Skin of body (tissue), 2 donors: ENCODE results near the gene PITPNB. TPM values are rescaled to one million over a fixed set of nuclear protein-coding genes. Genes with fewer than 3 reads are reported as not detected.
A peak's percentile ranks its signal among the peaks of the same experiment; 100 is the strongest.

Experiments
- DNase-seq: peaks from one replicate; lab custom pipeline; 2025; lab: John Stamatoyannopoulos, UW
- total RNA-seq: library from RNA; depleted of rRNA; stranded (reverse); fragments of >200 nt; gene quantifications from one replicate; pipeline ENCODE4 v1.2.3, GENCODE V29; 2014

The PITPNB gene
- total RNA-seq, 1 donor from 2014 or later: 60.3 TPM

DNA sequence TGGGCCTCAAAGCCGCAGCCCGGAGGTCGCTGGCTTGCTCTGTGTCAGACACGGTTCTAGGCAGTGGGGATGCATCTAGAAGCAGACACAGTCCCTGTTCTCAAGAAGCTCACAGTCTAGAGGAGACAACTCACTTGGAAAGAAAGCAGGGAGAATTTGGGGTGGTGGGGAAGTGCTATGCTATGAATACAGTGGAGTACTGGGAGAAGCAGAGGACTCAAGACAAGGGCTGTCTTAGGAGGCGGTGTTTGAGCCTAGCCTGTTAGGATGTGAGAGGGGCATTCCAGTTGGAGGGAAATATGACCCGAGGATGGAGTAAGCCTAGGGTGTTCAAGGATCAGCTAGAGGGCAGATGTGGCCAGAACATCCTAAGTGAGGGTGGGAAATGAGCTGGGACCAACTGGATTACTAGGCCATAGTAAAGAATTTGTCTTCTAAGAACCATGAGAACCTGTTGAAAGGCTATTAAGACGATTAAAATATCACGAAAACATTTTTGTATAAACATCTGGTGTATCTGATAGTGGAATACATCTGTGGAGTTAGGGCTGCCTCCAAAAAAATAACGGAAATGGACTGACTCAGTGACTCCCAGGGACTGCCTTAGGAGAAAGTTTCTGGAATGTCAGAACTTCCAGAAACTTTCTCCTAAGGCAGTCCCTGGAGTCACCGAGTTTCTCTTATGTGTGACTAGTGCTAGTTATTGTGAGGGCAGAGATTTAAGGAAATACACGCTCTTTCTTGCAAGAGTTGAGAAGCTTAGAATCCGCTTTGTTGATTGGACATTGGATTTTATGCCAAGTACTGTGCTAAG is 1.1 kb upstream of the PITPNB start:
- peak; percentile 82 for DNase-seq

DNA sequence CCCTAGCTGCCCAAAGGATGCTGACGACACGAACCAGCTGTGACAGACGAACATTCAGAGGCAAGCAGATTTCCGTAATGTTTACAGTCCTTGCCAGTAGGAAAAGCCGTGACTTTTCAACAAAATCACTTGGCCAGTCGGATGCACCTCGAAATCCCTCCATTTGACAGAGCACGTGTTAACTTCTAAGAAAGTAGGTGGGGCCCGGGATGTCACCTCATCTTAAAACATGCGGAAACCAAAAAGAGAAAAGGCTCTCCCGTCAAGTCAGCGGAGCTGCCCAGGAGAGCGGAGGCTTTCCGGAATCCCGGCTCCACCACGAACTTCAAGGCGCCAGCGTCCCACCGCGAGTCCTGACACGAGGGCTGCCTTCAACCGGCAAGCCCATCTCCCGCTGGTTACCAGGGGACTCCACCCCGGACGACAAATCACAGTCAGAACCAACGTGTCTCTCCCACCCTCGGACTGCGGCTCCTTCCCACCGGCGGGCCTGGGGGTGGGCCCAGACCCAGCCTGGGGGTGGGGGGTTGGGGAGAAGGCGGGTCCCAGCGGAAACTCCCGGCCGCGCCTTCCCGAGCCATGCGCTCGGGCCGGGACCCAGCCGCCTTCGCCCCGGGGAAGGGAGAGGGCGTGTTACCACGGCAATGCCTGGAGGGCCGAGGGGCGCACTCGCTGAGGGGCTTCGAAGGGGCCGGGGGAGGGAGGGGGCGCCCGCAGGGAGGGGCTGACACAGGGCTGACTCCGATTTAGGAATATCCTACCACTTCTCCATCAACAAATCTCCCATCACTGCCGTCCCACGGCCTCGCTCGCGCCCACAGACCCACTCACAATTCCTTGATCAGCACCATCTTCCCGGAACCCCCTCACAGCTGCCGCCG is 475 bp downstream of the PITPNB start:
- DNase-seq: peak; percentile 43

DNA sequence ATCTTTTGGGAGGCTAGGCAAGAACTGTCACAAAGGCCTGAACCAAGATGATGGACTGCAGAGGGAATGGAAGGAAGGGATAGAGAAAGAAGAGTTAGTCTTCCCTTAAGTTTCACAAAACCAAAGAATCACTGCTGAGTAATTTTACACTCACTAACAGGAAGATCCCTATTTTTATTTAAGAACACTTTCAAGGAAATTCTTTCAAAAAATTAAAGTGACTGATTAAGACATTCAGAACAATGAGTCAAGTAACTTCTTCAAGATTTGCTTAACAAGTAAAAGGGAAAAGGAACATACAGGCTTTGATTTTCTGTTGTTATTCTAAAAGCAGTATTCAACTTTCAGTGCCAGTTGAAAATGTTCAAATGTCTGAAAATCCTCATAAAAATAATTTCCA is 3.1 kb downstream of the PITPNB start:
- DNase-seq: no peak

DNA sequence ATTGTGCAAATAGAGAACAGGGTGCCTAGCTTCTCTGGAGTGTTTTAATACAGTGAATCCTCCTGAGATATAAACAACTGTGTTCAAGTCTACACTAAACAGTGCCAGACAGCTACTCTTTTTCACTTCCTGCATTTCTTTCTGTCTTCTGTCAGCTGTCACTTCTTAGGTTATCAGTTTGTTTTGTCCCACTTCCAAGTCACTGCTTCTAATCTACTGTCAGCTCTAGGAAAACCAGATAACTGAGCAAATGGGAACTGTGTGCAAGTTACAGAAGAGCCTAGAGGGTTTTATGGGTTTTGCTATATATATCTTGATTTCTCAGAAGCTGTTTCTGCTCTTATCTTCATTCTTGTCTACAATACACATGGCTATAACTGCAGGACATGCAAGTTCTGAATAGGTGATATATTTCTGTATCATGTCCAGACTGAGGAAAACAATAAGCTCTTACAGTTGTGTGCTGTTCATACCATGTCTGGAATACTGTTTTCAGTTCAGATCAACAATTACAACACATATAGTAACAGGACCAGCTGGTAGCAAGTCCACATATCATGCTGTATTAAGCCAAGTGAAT is 5.8 kb downstream of the PITPNB start:
- no peak for DNase-seq

DNA sequence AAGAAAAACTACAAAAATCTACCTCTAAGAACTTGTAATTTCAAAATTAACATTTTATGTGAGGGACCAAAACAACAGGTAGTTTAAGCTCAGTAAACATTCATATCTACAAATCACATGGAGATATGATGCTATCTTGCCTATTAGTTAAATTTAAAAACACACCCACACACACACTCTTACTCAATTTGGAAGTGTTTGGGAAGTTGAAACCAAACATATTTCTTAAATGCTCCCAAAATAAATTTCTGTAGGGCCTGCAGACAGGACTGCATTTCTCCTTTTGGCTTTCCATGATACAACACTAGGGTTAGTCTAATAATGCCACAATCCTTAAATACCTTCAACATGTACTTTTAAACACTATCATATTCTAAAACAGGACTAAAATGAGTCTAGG is 7.0 kb downstream of the PITPNB start:
- no peak for DNase-seq

DNA sequence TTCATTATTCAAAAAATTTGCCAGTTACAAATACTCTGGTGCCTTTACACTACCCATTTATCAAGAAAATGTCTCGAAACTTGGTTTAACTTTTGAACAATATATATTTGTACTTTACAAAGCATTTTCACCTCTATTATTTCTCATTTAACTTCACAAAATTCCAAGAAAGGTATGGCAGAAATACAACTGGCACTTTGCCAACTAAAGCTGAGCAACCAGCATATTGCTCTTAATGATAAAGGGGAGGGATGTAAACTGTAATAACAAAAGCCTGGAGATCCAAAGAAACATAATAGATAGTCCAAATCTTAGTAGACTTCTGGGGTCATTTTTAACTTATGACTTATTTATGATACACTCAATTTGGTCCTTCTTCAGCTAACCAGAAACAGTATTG is 7.7 kb downstream of the PITPNB start:
- no peak for DNase-seq

DNA sequence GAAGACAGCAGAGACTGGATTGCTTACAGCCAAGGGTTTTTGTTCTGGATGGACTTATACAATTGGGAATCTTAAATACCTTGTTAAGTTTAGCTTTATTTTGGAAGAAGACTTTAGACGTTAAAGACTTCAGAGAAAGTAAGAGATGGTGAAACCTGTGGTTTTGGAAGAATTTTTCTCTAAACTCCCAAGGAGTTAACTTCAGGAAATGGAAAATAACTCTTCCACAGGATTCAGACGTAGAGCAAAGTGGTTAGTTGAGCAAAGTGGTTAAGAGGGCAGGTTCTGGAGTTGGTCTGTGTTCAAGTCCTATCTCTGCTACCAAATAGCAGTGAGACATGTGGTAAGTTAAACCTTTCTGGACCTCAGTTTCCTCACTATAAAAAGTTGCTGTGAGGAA is 12.8 kb downstream of the PITPNB start:
- DNase-seq: no peak

DNA sequence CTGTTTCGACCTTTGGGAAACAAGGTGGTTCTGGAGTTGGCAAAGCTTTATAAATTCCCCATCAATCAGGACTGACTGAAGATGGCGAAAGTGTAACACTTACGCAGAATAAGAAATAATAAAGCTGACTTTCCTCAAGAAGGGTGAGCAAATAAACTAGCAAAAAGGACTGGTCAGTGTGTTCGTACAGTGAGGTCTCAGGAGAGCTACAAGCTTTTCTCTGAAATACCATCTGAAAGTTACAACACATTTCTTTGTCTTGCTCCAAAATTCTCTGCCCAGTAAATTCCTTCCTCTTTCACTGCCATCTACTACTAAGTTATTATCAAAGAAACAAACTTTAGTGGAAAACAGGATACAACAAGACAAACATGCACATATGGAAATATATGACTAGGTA is 13.4 kb downstream of the PITPNB start:
- no peak for DNase-seq

DNA sequence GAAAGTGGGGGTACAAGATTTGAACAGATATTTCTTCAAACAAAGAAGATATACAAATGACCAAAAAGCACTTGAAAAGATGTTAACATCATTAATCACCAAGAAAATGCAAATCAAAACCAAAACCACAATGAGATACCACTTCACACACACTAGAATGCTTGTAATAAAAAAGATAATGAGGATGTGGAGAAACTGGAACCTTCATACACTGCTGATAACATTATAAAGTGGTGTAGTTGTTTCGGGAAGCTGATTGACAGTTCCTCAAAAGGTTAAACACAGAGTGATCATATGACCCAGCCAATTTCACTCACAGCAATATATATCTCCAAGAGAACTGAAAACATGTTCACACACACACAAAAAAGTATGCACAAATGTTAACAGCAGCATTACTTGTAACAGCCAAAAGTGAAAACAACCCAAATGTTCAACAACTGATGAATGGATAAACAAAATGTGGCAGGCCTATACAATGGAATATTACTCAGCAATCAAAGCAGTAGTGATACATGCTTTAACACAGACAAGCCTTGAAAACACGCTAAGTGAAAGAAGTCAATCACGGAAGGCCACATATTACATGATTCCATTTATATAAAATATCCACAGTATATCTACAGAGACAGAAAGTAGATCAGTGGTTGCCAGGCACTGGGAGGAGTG is 15.1 kb downstream of the PITPNB start:
- no peak for DNase-seq

DNA sequence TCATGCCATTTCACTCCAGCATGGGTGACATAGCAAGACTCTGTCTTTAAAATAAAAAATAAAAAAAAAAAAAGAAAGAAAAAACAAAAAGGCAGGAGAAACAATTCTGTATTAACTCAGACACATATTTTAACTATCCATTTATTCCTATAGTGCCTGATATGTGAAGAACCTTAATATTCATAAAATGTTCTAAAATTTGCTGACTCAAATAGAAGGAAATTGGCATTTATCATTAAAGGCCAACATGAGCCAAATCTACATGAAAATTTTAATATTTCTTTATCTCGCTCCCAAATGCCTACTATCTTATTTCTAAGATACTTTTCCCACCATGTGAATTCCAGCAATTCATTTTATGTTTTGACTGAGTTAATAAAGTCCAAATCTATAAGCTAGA is 18.9 kb downstream of the PITPNB start:
- DNase-seq: no peak

DNA sequence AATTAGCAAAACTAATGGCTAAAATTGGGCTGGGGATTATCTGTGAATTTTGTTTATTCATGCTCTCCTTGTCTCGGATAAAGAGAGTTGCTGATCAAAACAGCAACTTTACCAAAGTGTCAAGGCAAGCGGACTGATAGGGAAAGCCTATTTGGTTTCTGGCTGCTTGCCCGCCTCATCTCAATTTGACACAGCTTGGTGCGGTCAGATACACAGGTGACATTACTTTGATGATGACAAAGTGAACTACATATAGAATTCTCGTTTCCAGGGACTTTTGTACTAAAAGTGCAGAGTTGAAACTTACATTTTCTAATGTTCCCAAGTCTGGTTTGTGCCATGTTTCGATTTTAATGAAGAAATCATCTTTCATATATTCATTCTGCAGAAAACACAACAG is 22.8 kb downstream of the PITPNB start:
- no peak for DNase-seq

DNA sequence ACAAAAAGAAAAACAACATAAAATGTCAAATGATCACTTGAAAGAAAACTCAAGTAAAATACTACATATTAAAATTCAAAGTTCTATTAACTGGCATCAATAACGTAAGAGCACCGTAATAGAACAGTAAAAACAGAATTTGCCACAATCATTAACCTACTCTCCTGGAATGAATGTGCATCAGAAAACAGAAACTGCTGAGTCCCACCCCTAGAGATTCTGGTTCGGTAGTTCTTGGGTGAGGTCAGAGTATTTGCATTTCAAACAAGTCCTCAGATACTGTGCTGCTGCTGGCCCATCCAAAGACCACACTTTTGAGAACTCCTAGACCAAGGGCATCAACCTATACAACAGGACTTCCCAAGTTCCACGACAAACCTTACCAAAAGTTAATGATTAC is 23.5 kb downstream of the PITPNB start:
- DNase-seq: no peak

DNA sequence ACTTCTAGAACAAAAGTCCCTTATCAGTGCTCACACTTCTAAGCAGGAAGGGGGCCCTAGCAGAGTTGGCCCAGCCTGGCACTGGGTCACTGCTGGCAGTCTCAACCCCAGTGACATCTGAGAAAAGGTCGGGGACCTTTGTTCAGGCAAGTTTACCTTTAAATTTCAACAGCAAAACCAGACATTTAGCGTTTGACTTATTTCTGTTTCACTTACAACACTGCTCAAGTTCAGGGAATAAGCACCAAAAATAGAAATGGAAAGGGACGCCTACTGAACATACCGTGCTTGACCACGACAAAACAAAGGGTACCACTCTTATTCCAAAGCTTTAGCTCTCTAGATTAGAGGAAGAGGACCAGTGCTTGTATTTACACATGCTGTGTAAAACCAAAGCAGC is 26.2 kb downstream of the PITPNB start:
- DNase-seq: no peak

DNA sequence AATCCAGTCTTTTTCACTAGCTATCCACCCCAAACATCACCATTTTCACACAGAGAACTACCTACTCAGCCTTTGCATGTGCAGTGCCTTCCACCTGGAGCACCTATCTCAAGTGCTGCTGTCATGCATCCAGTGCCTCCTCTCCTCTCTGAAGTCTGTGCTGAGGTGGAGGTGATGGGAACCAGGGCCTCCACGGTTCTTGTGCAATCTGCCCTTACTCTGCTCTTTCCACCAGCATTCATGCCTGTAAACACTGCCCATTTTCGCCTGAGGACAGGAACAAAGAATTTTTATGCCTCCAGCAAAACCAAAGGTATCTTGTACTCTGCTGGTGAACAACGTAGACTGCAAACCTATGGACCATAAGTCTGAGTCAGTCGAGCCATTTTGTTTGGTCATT is 27.0 kb downstream of the PITPNB start:
- no peak for DNase-seq

DNA sequence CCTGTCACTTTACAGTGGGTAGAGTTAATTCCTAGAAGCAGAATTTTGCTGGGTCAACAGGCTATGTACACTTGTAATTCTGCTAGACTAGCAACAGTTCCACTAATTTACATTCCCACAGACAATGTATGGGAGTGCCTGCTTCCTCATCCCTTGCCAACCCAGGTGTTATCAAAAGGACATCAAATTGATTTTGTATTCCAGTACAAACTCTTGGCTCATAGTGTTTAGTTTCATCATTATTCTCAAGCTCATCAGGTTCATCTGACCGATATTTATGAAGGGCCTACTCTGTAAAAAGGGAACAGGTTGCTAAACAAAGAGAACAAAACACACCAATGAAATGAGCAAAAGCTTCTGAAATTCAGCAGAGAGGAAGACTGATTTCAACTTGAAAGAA is 30.7 kb downstream of the PITPNB start:
- DNase-seq: no peak

DNA sequence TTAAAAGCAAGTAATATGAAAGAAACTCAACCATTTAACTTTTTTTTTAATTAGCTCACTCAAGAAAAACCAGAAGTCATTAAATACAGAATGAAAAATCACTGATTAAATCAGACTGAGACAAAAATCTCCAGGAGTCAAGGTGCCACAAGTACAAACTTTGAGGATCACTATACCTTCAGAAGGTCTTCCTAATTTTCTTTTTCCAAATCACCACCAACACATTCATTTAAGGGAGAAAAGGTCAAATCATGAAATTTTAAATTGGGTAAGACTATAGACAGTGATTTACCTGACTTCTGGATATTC is 32.3 kb downstream of the PITPNB start:
- no peak for DNase-seq

DNA sequence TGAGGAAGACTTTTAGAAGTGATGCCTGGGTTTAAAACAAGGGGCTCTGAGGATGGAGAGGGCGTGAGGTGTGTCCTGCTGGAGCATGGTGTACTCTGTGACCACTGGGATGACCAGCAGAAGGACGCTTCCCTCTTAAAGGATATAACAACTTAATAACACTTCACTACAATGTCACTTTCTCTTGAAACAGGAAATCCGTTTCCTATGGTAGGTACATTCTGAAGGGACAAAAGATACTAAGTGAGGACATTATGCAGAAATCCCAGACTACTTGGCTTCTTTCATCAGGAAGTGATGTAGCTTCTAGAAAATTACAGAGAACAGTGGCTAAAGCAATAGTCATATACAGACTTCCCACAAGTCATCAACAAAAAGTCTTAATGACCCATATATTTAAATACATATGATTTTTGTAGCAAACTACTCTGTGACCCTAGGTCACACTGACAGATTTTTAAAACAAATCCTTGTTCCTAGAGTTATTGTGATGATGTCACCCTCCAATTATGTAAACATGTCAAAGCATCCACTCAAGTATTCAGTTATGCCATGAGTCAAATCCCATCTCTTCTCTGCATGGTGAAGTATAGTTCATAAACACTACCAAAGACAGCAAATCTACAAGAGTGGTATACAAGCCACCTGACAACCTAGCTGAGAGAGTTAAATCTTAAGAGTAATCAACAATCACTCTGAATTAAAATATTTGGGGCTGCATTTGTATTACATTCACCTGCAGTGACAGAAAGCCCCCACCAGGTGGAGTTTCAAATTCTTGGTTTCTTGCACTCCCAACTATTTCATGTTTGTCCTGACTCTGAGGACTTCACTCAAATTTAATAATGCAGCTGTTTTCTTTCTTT is 32.8 kb downstream of the PITPNB start:
- peak; percentile 61 for DNase-seq

DNA sequence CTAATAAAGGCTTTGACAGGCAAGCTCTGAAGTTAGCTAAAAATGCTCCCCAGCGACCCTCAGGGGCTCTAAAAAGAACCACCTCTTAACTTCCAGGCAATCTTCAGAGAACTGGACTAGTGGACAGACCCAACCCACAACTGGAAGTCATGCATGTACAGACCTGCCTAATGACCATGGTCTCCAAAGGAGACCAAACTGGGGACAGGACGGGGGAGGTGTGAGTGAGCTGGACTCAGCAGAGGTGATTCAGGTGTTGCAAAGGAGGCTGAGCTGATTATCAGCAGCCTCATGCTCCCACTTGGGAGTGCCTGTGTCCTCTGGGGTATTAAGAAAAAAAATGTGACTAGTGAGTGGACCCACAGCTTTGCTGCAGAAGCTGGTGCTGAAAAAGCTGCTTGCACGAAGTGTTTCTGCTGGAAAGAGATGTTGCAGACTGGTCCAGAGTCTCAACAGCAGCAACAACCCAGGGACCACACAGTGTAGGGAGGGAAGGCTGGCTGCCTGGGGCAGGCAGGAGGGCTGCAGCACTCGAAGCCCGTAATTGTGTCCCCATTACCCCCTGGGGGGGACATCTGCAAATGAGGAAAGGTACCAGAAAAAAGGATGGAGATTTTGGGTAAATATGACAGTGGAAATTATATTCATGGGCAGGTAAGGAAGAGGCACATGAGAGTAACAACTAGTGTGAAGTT is 35.3 kb downstream of the PITPNB start:
- DNase-seq: no peak

DNA sequence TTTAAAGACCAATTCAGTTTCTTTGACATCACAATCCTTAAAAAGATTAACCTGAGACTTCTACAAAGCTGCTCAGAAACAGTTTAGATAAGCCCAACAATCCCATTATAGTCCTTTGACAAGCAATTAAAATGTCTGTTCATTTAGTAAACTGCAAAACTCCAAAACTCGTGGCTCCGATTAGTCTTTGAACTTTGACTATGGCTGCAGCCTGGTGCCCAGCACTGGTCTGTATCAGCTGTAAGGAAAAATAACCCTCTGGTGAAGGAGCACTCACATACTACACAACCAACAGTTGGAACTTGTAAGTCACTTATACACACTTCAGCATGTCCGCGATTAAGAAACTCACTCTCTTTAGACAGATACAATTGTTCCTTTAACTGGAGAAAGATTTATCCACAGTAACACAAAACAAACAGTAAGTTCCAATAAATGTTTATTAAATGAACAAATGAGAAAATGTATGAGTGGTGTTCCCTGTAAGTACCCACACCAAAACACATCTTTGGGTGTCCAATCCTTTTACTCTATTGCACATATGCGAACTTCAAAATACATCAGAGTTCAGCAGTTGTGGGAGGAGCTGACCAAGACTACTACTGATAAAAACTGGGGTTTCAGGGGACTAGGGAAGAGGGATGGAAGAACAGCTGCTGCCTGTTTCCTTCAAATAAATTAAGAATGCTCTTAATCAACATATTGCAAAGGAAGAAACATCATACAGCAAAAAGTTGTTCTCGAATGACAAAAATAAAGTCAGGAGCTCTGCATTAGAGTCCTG is 36.4 kb downstream of the PITPNB start:
- no peak for DNase-seq

DNA sequence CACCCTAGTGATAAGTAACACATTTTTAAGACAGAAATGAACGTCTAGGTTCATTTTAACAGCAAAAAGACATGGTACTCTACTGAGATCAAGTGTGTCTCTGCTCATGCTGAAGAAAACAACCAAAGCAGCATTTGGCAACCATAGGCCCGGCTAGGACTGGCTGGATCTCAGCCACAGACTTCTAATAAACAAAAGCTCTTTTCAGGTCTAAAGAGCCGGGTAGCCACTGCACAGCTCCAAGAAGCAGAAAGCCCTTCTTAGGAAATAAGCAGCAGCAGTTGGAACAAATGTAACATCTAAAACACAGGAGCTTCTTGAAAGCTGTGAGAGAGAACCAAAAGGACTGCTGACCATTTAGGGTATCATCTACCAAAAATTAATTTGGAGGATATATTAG is 37.6 kb downstream of the PITPNB start:
- no peak for DNase-seq
